Activated T-cell treated with anti-CD3 and anti-CD28 coated beads for 4 hours (primary cell): ENCODE data around the gene CHSY1.

ENCODE experiments used
- DNase-seq: peaks from one replicate; pipeline ENCODE4 v3.0.0-alpha.2; 2020

CHSY1 gene

GRCh38 chr15:101185770-101186169, 66.1 kb downstream of the CHSY1 start:
- DNase-seq: no peak

GRCh38 chr15:101185336-101185735, 66.5 kb downstream of the CHSY1 start:
- no peak for DNase-seq

DNA sequence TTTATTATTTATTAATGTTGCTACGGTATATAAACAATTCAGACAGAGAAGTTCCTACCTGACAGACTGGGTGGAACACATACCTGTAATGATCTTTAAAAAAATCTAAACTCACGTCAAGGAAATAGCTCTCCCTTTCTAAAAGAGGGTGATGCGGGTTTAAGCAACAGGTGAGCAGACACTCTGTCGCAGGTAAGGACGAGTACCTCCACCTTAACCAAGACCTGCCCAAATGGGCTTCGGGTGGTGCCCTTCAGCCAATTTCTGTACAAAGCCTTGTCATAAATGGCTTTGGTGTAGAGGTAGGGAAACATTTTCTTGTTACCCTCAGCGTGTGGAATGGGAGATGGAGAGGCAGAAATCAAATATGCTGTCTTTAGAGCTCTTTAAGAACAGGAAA, 67.0 kb downstream of the CHSY1 start:
- DNase-seq: no peak

GRCh38 chr15:101183931-101184305, 67.9 kb downstream of the CHSY1 start:
- no peak for DNase-seq

- DNase-seq: no peak
These were observed 68.5 kb downstream of the CHSY1 start for GRCh38 chr15:101183226-101183930.

- no peak for DNase-seq
These were observed 69.6 kb downstream of the CHSY1 start for GRCh38 chr15:101182215-101182614.

- no peak for DNase-seq
These were observed 70.5 kb downstream of the CHSY1 start for GRCh38 chr15:101181349-101181748.

DNA sequence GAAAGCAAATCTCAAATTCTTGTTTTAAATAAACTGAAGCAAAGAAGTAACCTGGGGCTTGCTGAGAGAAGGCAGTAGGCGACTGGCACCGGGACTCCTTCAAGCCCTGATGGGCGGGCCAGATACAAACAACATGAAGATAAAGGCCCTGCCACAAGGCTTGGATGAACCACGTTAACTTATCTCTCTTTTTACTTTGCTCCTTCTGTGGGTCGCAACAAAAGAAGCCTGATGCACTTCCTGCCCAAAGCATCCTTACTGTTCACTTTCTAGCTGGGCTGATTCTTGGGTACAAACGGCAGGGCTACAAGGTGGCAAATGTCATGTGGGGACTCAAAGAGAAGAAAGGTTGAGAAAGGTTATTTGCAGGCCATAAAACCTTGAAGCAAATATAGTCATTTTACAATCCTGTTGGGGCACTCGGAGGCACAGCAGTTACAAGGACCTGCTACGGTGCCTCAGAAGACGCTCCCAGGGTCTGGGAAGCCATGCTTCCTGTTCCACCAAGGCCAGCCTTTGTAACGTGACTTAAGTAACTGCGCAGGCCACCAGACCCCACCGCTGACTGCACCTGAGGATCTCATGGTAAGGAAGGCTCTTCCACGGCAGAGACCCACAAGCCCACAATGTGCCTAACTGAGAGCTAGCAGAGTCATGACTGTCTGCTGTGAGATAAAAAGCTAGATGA, 71.1 kb downstream of the CHSY1 start:
- DNase-seq: no peak

DNA sequence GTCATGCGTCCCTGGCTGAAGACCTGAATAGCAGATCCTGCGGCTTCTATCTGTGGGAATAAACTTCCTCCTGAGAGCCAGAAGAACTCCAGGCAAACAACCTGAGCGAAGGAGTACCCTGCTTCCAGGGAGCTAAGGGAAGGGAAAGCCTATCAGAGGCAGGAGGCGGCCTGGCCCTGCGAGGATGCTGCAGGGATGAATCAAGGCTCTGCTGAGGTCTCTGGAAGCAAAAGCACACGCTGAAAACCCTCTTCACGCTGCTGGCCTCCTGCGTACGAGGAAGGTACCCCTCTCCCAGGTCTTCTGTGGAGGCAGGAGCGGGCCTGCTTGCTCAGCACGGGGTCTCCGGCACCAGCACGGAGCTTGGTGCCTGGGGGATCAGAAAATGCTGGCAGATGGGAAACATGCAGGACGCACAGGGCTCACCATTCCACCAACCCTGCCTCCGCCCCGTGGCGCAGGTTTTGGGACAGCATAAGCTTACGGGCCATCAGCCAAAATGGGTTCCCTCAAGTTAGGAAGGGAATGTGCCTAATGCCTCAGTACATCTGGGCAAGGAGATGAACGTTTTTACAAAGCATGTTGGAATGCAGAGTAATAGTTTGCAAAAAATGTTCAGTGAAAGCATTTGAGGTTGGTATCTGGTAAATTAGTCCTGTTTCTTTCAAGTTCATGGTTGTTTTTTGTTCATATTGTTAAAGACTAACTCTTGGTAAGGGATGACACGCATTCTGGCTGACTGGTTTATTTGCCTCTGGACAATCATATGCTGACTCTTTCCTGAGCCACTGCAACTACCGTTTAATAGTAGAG, 72.3 kb downstream of the CHSY1 start:
- no peak for DNase-seq

DNA sequence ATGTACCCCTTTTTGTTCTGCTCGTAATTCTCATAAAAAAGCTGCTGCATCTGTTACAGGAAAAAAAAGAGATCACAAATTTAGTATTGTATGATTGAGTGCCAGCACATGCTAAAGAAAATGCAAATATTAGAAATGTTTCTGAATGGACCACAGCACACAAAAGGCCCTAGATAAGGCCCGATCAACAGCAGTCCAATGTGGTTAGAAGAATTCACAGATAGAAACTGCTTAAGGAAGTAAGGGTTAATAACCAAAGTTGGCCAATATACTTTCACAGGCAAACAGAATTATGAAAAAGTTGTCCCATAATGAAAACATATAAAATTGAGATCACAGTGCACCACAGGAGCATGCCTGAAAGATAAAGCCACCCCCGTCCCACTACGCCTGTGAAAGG, 72.9 kb downstream of the CHSY1 start:
- DNase-seq: no peak

DNA sequence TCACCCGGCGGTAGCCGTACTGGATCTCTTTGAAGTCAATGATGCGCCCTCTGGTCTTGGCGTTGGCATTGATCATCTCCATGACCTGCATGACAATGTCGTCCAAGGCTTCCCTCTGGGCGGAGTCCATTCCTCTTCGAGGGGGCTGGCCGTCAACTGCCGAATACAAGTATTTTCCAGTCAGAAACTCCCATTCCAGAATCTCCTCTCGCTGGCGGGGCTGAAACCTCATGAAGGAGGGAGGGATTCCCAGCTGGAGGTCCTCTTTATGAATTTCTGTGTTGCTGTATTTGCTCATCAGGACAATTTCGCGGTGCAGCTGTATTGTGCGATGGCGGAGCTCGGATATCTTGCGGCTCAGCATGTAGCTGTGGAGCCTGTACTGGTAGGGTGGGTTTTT, 73.4 kb downstream of the CHSY1 start:
- no peak for DNase-seq

DNA sequence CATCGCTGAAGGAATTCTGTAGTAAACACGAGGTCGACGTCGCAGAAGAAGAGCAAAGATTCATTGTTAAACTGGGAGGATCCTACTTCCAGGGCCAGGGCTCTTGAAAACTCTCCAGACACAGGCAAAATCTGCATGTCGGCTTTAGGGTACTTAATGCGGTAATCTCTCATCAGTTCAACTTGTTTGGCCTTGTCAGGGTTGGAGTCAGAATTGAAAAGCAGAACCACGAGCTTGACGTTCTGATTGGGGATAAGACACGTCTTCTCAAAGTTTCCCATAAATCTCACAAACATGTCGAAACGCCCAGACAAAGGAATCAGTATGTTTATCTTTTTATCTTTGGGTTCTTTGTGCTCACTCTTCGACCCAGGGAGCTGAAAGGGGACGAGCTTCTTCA, 74.0 kb downstream of the CHSY1 start:
- DNase-seq: no peak

GRCh38 chr15:101176625-101177024, 75.2 kb downstream of the CHSY1 start:
- no peak for DNase-seq

DNA sequence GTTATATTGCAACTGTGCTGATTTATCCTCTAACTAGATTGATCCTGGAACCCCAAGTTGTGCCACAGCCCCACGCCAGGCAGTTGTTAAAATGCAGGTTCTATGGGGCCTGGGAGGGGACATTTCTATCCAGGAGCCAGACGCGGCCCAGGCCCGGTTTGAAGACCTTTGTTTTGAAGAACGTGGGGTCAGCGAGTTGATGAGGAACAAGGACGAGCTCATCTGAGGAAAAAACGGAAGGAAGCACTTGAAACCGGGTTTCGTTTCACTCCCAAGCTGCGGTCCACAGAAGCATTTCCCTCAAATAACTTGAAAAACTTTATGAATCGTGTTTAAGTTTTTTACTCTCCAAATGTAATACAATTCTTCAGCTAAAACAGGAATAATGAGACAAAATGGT, 76.4 kb downstream of the CHSY1 start:
- DNase-seq: no peak

- no peak for DNase-seq
These were observed 77.5 kb downstream of the CHSY1 start for GRCh38 chr15:101174152-101174920.

DNA sequence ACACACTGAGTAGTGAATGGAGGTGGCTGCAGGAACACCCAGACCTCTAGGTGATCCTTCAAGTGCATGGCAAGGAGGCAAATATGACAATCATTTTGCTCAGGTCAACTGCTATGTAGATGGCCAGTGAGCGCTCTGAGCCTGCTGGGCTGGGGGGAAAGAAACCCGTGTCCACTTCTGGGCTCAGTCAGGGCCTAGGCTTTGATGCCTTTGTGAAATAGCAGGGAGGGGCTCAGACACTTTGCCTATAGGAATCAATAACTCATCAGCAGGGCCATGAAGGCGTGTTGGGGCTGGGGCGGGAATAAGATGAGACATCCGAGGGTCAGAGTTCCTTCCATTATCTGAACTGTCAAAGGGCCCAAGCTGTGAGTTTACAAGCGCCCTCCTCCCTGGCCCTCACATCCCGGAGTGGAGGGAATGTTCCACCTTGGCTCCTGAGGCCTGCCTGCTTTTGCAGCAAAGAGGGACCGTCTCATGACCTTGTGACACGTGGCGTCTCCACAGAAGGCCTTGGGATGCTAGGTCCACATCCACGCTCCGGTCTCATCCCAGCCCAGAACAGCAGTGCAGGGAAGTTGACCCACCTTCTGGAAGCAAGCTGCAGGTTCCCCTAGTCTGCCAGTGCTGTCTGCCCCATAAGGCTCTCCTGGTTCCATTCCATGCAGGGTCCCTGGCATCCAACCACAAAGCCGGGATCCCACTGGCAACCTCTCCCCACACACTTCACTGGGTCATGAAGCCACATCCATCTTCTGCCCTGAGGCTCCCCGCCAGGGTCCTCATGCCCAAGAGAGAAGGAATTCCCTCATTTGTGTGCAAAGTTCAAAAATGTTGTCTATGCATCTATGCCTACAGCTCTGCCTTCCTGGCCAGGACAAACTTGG, 78.4 kb downstream of the CHSY1 start:
- no peak for DNase-seq

DNA sequence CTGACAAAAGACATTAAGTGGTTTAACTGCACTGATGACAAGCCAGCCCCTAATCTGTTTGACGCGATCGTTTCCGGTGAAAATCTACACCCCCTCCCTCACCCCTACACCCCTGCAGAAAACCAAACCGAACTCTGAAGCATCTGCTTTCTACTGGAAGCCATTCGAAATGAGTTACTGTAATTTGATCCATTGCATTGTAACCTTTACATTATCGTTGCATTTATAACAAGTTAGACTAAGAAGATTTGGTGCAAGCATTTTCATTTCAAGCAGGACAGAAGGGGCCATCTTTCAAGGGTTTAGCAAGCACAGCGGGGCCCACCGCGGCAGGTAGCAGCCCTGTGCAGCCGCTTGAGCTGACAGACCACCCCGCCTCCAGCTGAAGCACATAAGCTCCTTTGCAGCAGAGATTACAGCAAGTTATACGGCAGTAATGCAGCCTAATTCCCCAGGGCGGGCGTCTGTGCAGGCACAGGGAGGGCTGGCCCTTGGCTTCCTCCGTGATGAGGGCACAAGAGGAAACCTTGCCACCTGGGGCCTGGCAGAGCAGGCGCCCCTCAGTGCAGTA, 79.3 kb downstream of the CHSY1 start:
- DNase-seq: no peak

GRCh38 chr15:101171954-101172353, 79.9 kb downstream of the CHSY1 start:
- no peak for DNase-seq

- DNase-seq: no peak
These were observed 81.1 kb downstream of the CHSY1 start for GRCh38 chr15:101170568-101171350.

DNA sequence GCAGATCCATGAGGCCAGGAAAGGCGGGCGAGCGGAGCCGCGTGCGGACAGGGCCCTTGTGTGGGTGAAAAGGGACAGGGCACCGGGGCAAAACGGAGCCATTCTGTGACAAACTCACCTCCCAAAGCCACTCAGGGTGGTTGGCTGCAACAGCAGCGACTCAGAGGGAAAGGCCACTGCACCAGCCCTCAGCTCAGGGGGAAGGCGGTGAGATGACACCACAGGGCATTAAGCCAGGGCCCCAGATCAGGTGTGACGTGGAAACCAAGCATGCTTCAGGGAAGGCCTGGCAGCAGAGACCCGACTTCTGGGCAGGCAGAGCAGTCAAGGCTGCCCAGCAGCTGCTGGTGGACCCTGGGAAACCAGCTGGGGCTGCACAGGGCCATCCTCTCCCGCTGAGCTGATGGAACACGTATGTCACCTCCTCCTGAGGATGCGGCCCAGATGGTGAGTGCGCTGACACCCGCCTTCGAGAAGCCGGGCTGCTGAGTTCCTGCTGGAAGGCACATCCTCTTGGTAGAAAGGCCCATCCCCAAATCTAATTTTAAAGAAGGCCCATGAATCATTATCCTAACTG, 82.3 kb downstream of the CHSY1 start:
- no peak for DNase-seq
